ENCODE results near the gene ETV3. TPM values are rescaled to one million over a fixed set of nuclear protein-coding genes. Genes with fewer than 3 reads are reported as not detected.
"Not testable (repeated sequence)": the region's sequence is repeated elsewhere in the genome, so short reads cannot be mapped to it uniquely, and the experiment has no call there.

Gene ETV3
- total RNA-seq, 1 donor from 2014 or later: 31.8 TPM

GRCh38 chr1:157173900-157174410 is 35.8 kb upstream of the ETV3 start:
- H3K36me3 Mint-ChIP-seq (ENCODE audit: insufficient read depth): no peaks in the 10 kb centered on the region
- DNase-seq (ENCODE audit: low spot score, unreplicated experiment): no peak
- H3K9me3 Mint-ChIP-seq (ENCODE audit: low read depth): no peaks in the 10 kb centered on the region
- H3K27ac Mint-ChIP-seq: no peak overlapping the region
- no peak overlapping the region for H3K4me3 Mint-ChIP-seq (ENCODE audit: low read depth)
- peaks cover 6% of the 10 kb centered on the region for H3K4me1 Mint-ChIP-seq (ENCODE audit: low read depth)
- peaks cover 12% of the 10 kb centered on the region for H3K27me3 Mint-ChIP-seq
- TF ChIP-seq CTCF (IDR thresholded peaks at IDR 0.05; ENCODE audit: unreplicated experiment): no peak

GRCh38 chr1:157173241-157173640 is 35.0 kb upstream of the ETV3 start:
- not testable (repeated sequence) for DNase-seq (ENCODE audit: low spot score, unreplicated experiment); H3K9me3 Mint-ChIP-seq (ENCODE audit: low read depth); H3K4me3 Mint-ChIP-seq (ENCODE audit: low read depth); H3K4me1 Mint-ChIP-seq (ENCODE audit: low read depth); H3K36me3 Mint-ChIP-seq (ENCODE audit: insufficient read depth); H3K27ac Mint-ChIP-seq
- H3K27me3 Mint-ChIP-seq: peaks cover 12% of the 10 kb centered on the region

- not testable (repeated sequence) for H3K27ac Mint-ChIP-seq; H3K4me3 Mint-ChIP-seq (ENCODE audit: low read depth); DNase-seq (ENCODE audit: low spot score, unreplicated experiment); H3K4me1 Mint-ChIP-seq (ENCODE audit: low read depth); H3K9me3 Mint-ChIP-seq (ENCODE audit: low read depth); H3K36me3 Mint-ChIP-seq (ENCODE audit: insufficient read depth)
- peaks cover 12% of the 10 kb centered on the region for H3K27me3 Mint-ChIP-seq
These were observed 34.4 kb upstream of the ETV3 start for GRCh38 chr1:157172591-157172990.

- H3K9me3 Mint-ChIP-seq (ENCODE audit: low read depth); H3K36me3 Mint-ChIP-seq (ENCODE audit: insufficient read depth); H3K4me1 Mint-ChIP-seq (ENCODE audit: low read depth); H3K27ac Mint-ChIP-seq; H3K4me3 Mint-ChIP-seq (ENCODE audit: low read depth); DNase-seq (ENCODE audit: low spot score, unreplicated experiment): not testable (repeated sequence)
- H3K27me3 Mint-ChIP-seq: peaks cover 12% of the 10 kb centered on the region
- peak; percentile 54 for TF ChIP-seq CTCF (IDR thresholded peaks at IDR 0.05; ENCODE audit: unreplicated experiment)
These were observed 33.8 kb upstream of the ETV3 start for GRCh38 chr1:157171903-157172503.

- no peak for DNase-seq (ENCODE audit: low spot score, unreplicated experiment)
- peak overlapping the region; percentile 68 for H3K27ac Mint-ChIP-seq
- H3K4me1 Mint-ChIP-seq (ENCODE audit: low read depth): no peaks in the 10 kb centered on the region
- H3K36me3 Mint-ChIP-seq (ENCODE audit: insufficient read depth): no peaks in the 10 kb centered on the region
- peak; percentile 65 for TF ChIP-seq CTCF (IDR thresholded peaks at IDR 0.05; ENCODE audit: unreplicated experiment)
- peaks cover 6% of the 10 kb centered on the region for H3K27me3 Mint-ChIP-seq
- no peak overlapping the region for H3K4me3 Mint-ChIP-seq (ENCODE audit: low read depth)
- no peaks in the 10 kb centered on the region for H3K9me3 Mint-ChIP-seq (ENCODE audit: low read depth)
These were observed 32.7 kb upstream of the ETV3 start for GRCh38 chr1:157170677-157171515.

GRCh38 chr1:157168015-157168414 is 29.8 kb upstream of the ETV3 start:
- no peak for TF ChIP-seq CTCF (IDR thresholded peaks at IDR 0.05; ENCODE audit: unreplicated experiment)
- H3K4me3 Mint-ChIP-seq (ENCODE audit: low read depth): no peak overlapping the region
- peaks cover 12% of the 10 kb centered on the region for H3K27me3 Mint-ChIP-seq

More at GRCh38 chr1:157168015-157168414, 29.8 kb upstream of the ETV3 start:
- Mint-ChIP-seq H3K27ac (peak overlapping the region; percentile 67), H3K36me3 (ENCODE audit: insufficient read depth) (no peaks in the 10 kb centered on the region), H3K4me1 (ENCODE audit: low read depth) (peaks cover 5% of the 10 kb centered on the region), H3K9me3 (ENCODE audit: low read depth) (no peaks in the 10 kb centered on the region)
- no peak for DNase-seq (ENCODE audit: low spot score, unreplicated experiment)
